GM06990 (cell line): Measurements from ENCODE around the gene ARFGEF3.

Experiments
- DNase-seq: peaks from one replicate; pipeline ENCODE4 v3.0.0-alpha.2; 2011; ENCODE audit not compliant: insufficient read length; ENCODE audit errors: extremely low read depth
- H3K27me3 ChIP-seq: replicated peaks from 2 replicates; pipeline ENCODE4 v1.6.0; 2011; ENCODE audit warnings: low read length; ENCODE audit not compliant: control insufficient read depth, insufficient read depth
- H3K36me3 ChIP-seq: 2 replicates; pipeline ENCODE4 v1.5.1; 2011; ENCODE audit warnings: low read length; ENCODE audit not compliant: control insufficient read depth, insufficient read depth
- H3K4me3 ChIP-seq: replicated peaks from 2 replicates; pipeline ENCODE4 v1.5.1; 2011; ENCODE audit warnings: low read depth, mild to moderate bottlenecking, control low read depth, low read length
- CTCF ChIP-seq: IDR thresholded peaks from 2 replicates; pipeline ENCODE4 v1.5.1; 2011; ENCODE audit warnings: low read length, control low read depth, mild to moderate bottlenecking, inconsistent platforms; ENCODE audit not compliant: insufficient read depth, poor library complexity, severe bottlenecking

The ARFGEF3 gene

GRCh38 chr6:138237463-138237862, 75.7 kb downstream of the ARFGEF3 start:
- no peak for DNase-seq
- no peak for TF ChIP-seq CTCF
- no peaks in the 10 kb centered on the region for H3K36me3 ChIP-seq
- H3K4me3 ChIP-seq, result no peak overlapping the region
- H3K27me3 ChIP-seq, result no peaks in the 10 kb centered on the region

GRCh38 chr6:138238368-138238767, 76.6 kb downstream of the ARFGEF3 start:
- TF ChIP-seq CTCF, result no peak
- Histone ChIP-seq H3K4me3 (no peak overlapping the region), H3K27me3 (no peaks in the 10 kb centered on the region), H3K36me3 (no peaks in the 10 kb centered on the region)
- DNase-seq, result no peak

DNA sequence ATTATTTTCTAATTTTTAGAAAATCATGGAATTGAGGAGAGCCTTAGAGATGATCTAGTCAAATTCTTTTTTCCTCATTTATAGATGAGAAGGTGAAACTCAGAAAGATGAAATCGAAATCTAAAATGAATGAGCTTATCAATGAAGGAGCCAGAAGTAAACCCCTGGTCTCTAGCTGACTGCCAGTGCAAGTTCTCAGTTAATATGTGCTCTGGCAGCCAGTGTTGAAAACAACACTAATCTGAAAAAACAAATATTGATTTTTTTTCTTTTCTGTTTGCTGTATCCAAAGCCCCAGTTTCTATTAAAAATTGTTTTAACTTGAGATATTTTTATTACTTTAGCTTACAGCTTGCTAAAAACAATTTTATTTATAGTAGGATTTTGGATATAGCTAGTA, 78.0 kb downstream of the ARFGEF3 start:
- Histone ChIP-seq H3K4me3 (no peak overlapping the region), H3K36me3 (no peaks in the 10 kb centered on the region), H3K27me3 (no peaks in the 10 kb centered on the region)
- DNase-seq, result no peak
- no peak for TF ChIP-seq CTCF

DNA sequence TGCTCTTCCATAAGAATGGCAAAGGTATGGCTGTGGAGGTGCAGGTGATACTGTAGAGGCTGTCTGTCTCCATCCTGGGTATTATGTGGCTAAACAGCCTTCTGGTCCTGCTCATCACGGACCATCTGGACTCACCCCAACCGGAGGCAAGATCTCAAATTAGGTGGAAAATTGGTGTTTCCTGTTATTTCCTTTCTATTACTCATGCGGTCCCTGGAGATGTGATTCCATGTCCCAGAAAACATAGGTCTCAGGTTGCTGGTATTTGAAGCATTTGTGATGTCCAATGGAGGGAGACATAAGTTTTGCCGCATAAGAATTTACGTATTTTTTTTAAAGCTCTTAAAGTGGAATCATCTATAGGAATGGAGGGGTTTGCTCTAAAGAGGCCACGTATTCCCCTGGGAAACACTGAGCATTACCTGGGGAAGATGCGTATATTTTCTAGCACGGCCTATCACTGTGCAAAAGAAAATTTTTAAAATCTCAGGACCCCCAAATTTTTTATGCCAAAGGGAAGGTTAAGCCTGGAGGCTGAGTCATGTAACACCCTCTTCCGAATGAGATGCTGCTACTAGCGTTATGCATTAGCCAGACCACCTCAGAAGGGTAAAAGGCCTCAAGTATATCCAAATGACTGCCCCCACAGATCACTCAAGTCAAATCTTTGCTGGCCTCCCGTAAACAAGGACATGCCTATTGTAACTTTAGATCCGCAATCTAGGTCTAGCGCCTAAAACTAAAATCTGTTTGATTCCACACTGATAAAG, 78.9 kb downstream of the ARFGEF3 start:
- H3K36me3 ChIP-seq, result no peaks in the 10 kb centered on the region
- no peak for TF ChIP-seq CTCF
- H3K27me3 ChIP-seq, result no peaks in the 10 kb centered on the region
- no peak for DNase-seq
- no peak overlapping the region for H3K4me3 ChIP-seq

DNA sequence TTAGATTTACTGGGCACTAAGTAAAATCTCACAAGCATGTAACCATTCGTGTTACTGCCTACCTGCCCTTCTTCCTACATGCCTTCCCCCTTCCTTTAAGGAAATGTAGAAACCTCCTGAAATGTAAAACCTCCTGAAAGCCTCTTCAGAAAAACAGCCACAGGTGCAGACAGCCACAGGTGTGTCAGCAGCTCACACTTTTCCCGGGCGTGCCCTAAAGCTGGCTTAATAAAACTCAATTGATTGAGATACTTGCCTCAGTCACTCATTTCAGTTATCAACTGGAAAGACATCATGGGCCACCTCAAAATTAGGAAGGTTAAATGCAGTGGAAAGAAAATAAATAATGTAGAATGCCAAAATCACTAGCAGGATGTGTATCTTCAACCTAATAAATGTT, 79.6 kb downstream of the ARFGEF3 start:
- DNase-seq, result no peak

More for the DNA sequence above, 79.6 kb downstream of the ARFGEF3 start:
- H3K27me3 ChIP-seq, result no peaks in the 10 kb centered on the region
- no peak overlapping the region for H3K4me3 ChIP-seq
- TF ChIP-seq CTCF, result no peak
- H3K36me3 ChIP-seq, result no peaks in the 10 kb centered on the region
